GM20000 (cell line): Measurements from ENCODE around the gene C13orf46.

Experiments used
- DNase-seq: peaks from one replicate; pipeline ENCODE4 v3.0.0; 2012; ENCODE audit warnings: low spot score
- TF ChIP-seq, protein P1 (sequence below): IDR thresholded peaks from 2 replicates; pipeline ENCODE4 v1.5.1; 2012; ENCODE audit warnings: mild to moderate bottlenecking, control low read depth; ENCODE audit errors: extremely low read depth, missing control alignments

The C13orf46 gene

DNA sequence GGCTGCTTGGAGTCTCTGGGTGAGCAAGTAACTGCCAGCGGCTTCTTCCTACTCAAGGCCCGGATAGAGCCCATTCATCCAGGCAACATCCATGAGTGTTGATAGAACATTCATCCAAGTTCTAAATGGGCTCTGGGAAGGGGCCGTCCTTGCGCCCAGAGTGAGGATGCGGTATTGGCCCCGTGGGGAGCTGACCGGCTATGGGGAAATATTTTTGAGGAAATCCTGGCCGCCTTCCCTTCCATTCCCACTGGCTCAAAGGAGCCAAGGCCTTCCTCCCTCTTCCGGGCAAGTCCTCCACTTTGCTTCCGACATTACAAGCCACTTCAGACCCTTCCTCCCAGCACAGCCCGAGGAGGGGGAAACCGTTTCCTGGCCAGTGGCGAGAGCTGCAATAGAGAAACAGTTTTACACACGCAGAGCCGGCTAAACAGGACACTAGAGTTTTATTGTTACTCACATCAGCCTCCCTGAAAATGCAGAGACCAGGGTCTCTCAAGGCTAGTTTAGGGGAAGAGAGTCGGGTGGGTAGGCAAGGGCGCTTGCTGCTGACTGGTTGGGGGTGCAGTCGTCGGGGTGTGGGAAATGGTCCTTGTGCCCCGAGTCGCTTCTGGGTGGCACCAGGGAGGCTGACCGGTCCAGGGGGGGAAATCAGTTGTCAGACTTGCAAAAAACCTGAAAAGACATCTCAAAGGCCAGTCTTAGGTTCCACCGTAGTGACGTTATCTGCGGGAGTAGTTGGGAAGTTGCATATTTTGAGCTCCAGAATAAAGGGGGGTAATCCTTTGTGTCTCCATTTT is 37.5 kb downstream of the C13orf46 start:
- TF ChIP-seq, protein P1, sequence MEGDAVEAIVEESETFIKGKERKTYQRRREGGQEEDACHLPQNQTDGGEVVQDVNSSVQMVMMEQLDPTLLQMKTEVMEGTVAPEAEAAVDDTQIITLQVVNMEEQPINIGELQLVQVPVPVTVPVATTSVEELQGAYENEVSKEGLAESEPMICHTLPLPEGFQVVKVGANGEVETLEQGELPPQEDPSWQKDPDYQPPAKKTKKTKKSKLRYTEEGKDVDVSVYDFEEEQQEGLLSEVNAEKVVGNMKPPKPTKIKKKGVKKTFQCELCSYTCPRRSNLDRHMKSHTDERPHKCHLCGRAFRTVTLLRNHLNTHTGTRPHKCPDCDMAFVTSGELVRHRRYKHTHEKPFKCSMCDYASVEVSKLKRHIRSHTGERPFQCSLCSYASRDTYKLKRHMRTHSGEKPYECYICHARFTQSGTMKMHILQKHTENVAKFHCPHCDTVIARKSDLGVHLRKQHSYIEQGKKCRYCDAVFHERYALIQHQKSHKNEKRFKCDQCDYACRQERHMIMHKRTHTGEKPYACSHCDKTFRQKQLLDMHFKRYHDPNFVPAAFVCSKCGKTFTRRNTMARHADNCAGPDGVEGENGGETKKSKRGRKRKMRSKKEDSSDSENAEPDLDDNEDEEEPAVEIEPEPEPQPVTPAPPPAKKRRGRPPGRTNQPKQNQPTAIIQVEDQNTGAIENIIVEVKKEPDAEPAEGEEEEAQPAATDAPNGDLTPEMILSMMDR: no peak
- no peak for DNase-seq

DNA sequence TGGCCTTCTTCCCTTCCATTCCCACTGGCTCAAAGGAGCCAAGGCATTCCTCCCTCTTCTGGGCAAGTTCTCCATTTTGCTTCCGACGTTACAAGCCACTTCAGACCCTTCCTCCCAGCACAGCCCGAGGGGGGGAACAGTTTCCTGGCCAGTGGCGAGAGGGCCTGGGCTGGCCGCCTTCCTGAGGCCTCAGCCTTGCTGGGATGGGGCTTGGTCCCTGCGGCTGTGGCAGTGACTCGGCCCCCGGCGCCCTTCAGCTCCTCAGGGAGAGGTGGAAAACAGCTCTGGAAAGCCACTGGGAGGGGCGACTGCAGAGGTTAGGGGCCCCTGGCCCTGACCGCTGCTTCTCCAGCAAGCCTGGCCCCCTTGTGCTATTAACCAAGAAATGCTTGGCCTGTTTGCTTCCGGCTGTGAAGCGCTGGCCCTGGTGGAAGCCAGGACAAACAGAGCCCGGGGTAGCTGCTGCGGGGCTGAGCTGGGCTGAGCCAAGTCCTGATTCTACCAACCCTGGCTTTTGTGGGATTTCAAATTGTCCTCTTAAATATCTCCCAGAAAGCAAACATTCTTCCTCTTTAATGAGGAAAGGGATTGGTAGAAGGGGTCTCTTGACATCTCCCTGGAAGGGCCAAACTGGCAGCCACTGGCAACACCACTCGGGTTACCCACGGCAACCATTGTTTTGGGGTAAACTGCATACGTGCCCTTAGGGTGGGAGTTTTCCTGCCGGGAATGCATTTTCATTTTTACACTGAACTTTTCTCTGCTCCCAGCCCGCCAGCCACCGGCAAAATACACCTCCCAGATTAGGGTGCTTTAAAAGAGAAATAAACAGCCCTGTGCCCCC is 38.7 kb downstream of the C13orf46 start:
- no peak for DNase-seq
- TF ChIP-seq, protein P1: no peak

DNA sequence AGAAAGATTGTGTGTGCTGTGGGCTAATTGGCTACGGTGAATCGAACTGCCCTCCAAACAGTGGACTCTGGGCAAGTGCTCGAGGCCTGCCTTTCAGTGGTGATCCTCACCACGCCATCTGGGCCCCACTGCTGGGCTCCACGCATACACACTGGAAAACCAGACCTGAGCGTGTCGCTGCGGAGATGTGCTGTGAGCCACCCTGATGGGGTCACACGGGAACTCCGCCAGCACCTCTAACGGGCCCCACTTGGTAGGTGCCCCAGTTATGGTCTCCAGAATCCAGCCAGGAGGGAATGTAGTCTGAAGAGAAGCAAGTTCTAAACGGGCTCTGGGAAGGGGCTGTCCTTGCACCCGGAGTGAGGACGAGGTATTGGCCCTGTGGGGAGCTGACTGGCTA is 39.3 kb downstream of the C13orf46 start:
- DNase-seq: no peak
- TF ChIP-seq, protein P1: no peak

DNA sequence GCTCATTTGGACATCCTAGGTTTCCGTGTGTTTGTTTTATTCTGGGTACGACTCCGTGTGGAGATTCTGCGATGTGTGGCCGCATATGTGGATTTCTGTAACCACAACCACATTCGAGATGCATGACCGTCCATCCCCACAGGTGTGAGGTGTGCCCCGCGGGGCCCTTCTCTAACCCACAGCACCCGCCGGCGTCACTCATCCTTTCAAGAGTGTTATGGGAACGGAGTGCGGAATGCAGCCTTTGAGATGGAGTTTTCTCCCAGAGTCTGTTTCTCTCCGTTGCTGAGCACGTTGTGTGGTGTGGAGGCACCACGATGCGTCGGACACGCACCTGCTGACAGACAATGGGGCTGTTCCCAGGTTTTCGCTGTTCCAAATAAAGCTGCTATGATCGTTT is 40.0 kb downstream of the C13orf46 start:
- no peak for DNase-seq
- TF ChIP-seq, protein P1: no peak

DNA sequence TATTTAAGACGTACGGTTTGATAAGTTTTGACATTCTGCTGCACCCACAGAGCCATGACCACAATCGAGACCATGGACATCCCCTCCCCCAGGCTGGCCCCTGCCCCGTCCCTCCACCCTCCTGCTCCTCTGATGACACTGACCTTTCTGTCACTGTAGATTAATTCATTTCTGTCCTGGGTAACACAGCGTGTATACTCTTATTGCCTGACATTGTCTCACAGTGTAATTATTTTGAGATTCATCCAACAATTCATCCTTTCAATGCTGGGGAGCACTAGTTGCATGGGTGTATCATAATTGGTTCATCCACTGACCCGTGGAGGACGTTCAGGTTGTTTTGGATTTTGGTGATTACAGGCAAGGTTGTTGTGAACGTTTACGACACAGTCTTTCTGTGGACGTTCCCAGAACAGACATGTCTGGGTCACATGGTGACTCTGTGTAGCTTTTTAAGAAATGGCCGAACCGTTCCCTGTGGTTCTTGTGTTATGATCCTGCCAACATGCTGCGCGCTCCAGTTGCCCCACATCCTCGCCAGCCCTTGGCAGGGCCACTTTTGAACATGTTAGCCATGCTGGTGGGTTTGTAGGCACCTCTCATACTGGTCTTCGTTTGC is 41.9 kb downstream of the C13orf46 start:
- TF ChIP-seq, protein P1: no peak
- no peak for DNase-seq

DNA sequence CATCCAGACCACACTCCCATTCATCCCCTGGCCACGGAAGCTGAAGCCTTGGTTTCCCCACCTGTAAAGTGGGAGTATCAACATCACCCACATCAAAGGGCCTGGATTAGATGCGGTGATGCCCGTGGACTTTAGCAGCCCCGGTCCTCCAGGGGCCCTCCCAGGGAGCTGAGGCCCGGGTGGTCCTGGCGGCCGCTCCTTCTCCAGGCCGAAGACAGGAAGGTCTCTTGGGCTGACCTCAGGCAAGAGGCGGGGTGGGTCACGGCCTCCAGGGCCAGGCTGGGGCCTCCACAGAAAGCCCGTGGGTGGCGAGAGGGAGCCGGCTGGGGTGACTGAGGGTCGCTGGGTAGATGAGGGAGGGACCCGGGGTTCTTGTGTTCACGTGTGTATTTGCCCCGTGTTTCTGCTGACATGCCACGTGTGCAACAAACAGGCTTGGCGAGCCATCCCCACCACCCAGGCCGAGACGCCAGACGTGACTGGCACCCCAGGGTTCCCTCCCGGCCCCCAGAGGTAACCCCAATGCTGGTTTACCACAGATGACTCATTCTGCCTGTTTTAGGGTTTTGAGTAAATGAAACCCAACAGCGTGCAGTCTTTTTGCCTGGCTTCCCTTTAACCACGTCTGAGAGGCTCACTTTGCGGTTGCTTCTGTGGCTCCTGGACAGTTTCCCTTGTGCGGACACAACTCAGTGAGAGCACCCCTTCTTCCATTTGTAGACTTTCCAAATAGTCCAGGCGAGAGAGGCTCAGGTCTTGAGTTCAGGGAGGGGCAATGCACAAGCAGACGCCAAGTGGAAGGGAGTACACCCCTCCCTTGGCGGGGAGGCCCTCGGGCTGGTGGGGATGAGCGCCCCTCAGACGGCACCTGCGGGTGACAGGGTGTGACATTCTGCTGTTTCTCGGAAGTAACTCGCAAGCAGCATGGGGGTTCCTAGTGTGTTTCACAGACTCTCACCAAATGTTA is 42.9 kb downstream of the C13orf46 start:
- TF ChIP-seq, protein P1: no peak
- DNase-seq: peak; percentile 75
